Activated CD4-positive, CD25-positive, alpha-beta regulatory T cell treated with anti-CD3 and anti-CD28 coated beads, Interleukin-2, amount 50 U/mL, for 24 hours (primary cell): Measurements from ENCODE around the gene APLF.
"Not testable (repeated sequence)": the region's sequence is repeated elsewhere in the genome, so short reads cannot be mapped to it uniquely, and the experiment has no call there.

Experiments
- ATAC-seq, 2 donors: fragments of 150-1000 bp; cut with Tn5 transposase; one replicate each; pipeline ENCODE4 v1.10.0; 2021; ENCODE audit warnings: mild to moderate bottlenecking in 1 of 2, moderate library complexity in 1 of 2

Gene APLF

DNA sequence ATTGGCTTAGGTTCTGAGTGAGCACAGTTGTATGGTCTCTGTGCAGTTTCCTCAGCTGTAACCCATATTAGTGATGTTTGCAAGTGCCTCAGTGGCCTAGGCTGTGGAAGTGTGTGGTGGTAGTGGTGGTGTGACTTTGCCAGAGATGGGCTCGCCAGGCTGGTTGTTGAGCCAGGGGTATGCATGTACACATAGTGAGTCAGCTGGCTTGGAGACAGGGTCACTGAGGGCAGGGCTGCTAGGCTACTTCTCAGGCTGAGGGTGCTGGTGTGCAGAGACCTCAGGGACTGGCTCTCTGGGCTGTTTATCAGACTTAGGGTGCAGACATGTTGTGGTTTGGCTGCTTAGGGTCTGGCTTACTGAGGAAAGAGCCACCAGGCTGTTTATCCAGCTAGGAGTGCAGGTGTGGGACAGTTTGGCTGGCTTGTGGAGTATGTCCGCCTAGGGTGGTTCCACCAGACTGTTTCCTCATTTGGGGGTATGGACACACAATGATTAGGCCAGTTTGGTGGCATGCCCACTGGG lies 15.0 kb downstream of the APLF start:
- no peak for ATAC-seq

DNA sequence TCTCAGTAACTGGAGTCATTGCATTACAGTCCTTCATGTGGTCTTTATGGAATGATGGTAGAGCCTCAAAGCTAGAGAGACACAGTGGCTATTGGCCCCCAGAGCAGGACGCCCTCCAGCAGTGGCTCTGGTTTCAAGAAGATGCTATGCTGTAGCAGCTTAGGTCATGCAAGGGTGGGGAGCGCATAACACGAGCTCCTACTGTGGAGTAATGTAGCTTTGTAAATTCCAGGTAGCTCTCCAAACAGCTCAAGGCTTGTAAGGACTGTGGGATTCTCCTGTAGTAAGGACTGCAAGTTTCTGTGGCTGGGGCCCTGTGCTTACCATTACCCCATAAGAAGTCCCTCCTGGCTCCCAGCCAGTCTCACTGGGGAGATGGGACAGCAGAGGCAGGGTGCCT lies 15.6 kb downstream of the APLF start:
- ATAC-seq: no peak

DNA sequence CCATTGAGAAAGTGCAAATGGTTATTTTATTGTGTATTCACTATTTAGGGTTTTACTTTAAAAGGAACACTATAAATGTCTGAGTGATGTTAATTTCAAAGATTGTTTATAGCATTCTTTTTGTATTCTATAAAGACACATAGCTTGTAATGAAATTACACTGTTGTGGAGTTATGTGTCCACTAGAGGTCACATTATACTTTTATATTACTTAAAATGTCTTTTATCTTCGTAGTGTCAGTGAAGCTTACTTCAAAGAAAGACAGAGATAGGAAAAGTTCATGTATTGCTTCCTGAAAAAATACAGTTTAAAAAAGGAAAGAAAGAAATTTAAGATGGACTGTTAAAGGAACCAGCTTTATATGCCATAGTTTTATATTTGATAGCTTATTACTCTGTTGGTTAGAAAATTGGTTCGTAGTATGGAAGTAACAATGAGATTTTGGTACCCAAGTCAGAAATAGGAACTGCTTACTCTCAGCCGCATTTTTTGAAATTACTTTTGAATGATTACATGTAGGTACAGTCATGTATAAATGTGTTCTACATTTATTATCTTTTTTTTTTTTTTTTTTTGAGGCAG lies 20.5 kb downstream of the APLF start:
- no peak for ATAC-seq

DNA sequence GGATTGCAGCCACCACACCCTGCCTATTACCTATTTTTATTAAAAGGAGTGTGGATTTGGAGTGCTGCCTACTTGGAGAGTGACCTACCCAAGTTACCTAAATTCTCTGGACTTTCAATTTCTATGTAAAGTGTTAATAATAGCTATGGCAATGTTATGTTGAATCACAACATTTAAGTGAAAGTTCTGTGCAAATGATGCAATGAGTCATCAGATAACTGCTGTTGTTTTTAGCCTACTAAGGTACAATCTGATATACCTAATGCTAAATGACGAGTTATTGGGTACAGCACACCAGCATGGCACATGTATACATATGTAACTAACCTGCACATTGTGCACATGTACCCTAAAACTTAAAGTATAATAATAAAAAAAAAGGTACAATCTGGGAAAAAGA lies 21.2 kb downstream of the APLF start:
- peak in 1 of 2 donors; percentile 38 for ATAC-seq

DNA sequence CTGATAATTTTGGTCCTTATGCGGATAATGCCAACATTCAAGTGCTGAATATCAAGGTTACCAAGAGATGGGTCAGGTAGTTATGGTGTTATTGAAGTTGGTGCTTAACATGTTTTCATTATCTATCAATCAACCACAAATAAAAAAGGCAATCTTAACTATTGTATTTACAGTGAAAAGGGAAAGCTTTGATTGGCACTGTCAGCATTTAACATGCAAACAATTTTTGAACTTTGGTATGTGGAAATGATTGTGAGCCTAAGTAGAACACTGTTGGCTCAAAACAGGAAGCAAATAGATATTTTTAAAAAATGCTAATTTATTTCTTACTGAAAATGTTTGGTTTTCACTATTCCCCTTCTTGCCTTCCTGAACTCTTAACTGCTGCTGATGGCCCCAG lies 21.9 kb downstream of the APLF start:
- ATAC-seq: no peak

DNA sequence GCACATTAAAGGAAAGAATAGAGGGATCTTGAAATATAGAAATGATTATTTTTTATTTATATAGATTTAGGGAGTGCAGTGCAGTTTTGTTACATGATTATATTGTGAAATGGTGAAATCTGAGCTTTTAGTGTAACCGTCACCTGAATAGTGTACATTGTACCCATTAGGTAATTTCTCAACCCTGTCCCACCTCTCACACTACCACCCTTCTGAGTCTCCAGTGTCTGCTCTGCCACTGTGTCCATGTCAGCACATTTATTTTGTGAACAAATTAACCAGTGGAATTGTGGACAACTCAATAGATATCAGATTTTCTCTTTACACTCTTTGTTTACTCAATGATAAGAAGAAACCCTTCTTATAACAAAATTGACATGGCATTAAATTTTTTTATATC lies 24.2 kb downstream of the APLF start:
- no peak for ATAC-seq

DNA sequence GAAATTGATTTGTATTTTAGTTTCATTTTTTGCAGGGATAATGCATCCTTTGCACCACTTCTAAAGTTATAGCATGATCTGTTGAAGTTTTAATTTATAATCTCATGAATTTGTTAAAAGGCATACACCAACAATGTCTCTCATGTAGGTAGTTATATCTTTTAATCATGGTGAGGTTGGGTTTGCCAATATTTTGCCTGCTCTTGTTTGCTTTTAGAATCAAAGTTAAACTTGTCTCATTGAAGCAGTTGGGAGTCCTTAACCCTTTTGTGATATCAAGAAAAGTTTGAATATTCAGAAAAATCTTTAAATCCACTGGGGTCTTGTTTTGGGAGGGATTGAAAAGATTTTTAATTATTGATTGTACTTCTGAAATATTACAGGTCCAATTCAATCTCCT lies 31.7 kb downstream of the APLF start:
- ATAC-seq: no peak

DNA sequence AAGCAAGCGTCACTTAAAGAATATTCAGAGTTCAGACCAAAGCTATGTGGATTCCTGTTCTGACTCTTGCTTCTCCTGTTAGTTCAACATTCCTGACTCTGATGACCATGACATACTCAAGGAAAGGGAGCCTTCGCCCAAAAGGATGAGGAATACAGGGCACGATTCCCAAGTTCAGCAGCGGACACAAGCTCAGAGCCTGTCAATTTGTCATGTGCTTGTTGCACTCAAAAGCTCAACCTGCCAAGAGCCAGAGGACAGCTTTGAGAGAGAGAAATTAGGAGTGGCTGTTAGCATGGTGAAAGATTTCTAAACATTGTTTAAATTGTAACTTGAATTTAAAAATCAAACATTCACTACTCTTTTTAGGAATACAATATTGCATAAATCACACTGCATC lies 33.3 kb downstream of the APLF start:
- ATAC-seq: no peak

DNA sequence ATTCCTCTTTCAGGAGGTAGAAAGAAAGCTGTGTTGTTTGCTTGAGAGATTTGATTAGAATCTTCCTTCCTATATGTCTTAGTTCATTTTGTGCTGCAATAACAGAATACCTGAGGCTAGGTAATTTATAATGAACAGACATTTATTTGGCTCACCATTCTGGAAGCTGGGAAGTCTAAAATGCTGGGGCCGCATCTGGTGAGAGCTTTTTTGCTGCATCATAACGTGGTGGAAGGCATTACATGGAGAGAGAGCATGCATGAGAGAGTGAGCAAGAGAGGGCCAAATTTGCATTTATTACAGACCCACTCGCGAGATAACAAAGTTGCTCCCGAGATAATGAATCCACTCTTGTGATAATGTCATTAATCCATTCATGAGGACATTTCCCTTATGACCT lies 34.4 kb downstream of the APLF start:
- ATAC-seq: no peak

DNA sequence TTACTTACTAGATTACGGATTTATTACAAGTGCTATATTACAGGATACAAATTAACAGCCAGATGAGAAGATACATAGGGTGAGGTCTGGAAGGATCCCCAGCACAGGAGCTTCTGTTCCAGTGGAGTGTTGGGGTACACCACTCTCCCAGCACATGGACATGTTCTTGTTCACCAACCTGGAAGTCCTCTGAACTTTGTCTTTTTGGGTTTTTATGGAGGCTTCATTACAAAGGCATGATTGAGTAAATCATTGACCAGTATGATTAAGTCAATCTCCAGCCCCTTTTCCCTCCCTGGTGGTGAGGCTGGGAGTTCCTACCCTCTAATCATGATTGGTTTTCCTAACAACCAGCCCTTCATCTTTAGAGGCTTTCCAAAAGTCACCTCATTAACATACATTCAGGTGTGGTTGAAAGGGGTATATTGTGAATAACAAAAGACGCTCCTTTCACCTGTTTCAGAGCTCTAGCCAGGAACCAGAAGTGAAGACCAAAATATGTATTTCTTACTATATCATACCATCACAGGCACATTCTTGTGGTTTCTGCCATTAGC lies 38.3 kb downstream of the APLF start:
- no peak for ATAC-seq

DNA sequence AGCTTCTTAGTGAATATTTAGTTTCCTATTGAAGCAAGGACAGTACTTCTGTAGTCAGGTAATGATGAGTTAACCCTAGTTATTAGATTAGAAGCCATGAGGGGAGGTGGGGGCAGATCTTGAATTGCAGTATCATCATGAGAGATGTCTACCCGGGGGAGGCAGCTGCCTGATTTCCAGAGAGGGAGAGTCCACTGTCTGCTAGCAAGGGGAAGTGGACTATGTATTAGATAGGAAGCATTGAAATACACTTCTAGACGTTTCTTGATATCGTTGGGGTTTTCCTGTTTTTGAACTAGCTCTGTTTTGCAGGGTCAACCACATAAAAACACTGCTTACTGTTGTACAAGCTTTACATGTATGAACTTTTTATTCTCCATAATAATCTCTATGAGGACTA lies 38.8 kb downstream of the APLF start:
- ATAC-seq: no peak

DNA sequence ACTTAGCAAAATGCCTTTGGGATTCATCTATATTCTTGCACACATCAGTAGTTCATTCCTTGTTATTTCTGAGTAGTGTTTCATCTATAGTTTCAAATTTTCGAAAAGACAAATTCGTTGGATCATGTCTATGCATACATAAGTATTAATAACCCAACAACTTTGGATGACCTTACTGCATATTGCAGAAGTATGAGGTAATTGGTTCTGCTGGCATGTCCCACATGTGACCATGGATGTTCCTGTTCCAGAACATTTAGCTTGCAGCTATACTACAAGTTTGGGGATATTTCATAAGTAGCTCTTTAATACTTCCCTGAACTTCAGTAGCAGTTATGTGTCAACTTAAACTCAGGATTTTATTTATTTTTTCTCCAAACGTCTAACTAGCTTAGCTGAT lies 44.9 kb downstream of the APLF start:
- no peak for ATAC-seq

DNA sequence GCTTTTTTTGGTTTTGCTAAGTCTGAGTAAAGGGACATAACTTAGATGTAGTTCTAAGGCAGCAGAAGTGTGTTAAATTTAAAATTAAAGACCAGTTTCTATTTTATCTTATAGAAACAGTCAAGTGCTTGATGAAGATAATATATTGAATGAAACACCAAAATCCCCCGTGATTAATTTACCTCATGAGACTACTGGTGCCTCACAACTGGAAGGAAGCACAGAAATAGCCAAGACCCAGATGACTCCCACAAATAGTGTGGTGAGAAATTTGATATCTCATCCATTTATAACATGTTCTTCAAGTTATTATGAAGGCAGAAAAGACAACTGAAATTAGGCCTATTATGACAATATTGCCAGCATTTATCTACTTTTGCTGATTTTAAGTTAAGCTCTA lies 45.6 kb downstream of the APLF start:
- no peak for ATAC-seq

DNA sequence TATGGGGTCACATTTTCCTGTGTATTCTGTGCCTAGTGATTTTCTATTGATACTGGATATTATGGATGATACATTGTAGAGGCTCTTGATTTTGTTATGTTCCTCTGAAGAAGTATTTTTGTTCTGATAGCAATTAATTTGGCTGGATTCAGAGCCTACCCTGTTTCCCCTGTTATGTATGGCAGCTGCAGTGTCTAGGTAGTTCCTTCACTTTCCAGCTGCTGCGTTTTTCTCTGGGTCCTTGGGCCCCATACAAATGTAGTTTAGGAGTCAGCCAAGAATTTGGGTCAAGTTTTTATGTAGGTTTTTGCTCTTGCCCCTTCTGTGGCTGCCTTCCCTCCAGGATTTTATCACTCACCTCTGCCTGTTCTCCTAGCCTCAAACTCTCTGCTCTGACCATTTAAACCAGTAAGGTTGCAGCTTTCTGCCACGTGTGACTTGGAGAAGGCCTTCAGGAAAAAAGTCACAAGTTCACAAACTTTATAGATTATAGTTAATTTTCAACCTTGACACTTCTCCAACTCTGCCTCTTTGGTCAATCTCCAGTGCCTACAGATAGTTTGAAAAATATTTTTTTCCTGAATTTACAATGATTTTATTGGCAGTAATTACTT lies 47.0 kb downstream of the APLF start:
- ATAC-seq: no peak

DNA sequence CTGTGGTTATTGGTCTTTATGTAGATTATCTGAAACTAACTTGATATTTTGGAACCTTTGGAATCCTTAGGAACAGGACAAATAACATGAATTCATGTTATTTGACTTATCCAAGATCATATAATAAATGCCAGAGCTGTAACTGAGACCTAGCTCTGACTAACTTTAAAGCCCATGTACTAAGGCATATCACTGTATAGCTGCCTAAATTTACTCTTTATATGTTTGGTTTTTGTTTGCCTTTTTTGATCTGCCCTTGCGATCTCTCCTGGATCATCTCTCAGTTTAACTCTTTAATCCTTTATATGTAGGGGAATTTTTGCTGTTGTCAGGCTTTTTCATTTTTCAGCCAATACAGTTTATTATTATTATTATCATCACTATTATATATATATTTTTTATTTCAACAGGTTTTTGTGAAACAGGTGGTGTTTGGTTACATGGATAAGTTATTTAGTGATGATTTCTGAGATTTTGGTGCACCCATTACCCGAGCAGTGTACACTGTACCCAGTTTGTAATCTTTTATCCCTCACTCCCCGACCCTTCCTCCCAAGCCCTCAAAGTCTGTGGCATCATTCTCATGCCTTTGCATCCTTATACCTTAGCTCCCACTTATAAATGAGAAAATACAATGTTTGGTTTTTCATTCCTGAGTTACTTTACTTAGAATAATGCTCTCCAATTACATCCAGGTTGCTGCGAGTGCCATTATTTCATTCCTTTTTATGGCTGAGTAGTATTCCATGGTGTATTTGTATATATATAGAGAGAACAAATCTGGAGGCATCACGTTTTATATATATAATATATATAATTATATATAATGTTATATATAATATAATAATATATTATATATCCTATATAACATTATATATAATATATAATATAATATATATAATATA lies 48.9 kb downstream of the APLF start:
- ATAC-seq: no peak

DNA sequence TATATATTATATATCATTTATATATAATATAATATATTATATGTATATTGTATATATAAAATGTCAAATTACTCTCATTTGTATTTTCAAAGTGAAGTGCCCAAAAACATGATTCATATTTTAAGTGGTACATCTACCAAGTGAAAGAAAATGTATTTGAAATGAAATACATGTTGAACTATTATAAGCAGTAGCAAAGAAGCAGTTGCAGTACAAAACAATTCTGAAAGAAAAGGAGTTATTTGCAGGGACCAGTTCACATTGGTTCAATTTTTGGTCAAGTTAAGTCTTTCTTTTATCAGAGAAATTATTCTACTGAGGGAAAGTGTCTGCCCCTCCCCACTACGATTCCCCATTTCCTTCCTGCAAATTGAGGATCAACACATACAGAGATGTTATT lies 51.9 kb downstream of the APLF start:
- ATAC-seq: no peak

DNA sequence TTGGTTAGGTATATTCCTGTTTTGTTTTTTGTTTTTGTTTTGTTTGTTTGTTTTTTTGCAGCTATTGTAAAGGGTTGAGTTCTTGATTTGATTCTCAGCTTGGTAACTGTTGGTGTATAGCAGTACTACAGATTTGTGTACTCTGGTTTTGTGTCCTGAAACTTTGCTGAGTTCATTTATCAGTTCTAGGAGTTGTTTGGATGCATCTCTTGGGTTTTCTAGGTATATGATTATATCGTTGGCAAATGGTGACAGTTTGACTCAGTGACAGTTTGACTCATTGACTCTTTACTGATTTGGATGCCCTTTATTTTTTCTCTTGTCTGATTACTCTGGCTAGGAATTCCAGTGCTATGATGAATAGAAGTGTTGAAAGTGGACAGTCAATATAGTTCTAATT lies 53.7 kb downstream of the APLF start:
- ATAC-seq: peak; percentile 35 to 68

DNA sequence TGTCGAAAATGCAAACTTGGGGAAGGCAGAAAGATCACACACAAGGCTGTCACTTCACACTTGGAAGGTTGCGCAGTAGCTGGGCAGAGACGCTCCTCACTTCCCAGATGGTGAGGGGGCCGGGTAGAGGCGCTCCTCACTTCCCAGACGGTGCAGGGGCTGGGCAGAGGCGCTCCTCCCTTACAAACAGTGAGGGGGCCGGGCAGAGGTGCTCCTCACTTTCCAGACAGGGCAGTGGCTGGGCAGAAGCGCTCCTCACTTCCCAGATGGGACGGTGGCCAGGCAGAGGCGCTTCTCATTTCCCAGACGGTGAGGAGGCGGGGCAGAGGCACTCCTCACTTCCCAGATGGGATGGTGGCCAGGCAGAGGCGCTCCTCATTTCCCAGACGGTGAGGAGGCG lies 59.6 kb downstream of the APLF start:
- ATAC-seq: not testable (repeated sequence)

DNA sequence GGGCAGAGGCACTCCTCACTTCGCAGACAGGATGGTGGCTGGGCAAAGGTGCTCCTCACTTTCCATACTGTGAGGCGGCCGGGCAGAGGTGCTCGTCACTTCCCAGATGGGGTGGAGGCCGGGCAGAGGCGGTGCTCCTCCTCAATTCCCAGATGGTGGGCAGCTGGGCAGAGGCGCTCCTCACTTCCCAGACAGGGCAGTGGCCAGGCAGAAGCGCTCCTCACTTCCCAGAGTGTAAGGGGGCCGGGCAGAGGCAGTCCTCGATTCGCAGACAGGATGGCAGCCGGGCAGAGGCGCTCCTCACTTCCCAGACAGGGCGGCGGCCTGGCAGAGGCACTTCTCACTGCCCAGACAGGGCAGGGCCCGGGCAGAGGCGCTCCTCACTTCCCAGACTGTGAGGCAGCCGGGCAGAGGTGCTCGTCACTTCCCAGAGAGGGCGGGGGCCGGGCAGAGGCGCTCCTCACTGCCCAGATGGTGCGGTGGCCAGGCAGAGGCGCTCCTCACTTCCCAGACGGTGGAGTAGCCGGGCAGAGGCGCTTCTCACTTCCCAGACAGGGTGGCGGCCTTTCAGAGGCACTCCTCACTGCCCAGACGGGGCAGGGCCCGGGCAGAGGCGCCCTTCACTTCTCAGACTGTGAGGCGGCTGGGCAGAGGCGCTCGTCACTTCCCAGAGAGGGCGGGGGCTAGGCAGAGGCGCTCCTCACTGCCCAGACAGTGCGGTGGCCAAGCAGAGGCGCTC lies 60.1 kb downstream of the APLF start:
- not testable (repeated sequence) for ATAC-seq

DNA sequence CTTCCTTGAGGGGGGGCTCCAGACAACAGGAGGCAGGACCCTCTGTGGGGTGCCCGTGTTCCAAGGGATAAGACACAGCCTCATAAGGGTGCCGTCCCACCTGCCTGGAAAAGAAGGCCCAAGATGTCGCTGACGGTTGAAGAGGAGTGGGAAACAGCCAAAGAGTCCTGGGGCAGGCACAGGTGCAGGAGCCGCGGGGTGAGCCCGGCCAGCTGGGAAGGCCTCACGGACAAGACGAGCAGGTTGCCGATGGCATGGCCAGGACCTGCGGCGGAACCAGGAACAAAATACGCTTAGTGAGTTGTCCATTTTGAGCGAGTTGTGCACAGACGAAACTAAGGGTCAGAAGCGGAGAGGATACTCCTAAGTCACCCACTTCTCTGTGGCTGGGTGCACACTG lies 61.8 kb downstream of the APLF start:
- not testable (repeated sequence) for ATAC-seq

DNA sequence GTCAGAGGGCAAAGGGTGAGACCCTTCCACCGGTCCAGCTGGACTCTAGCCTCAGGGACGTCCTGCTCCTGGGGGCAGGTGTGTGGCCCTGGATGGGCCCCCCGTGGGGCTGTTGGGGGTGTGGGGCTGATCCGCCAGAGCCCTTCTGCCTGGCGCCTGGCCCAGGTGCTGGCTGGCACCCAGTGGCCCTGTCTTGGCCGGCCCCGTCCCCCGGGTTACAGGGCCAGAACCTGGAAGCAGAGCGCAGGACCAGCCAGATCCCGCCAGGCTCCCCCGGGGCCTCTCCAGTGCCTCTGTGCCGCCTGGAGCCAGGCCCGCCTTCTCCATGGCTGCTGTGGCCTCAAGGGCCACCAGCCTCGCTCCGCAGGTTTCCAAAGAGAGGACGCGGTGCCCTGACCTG lies 62.3 kb downstream of the APLF start:
- not testable (repeated sequence) for ATAC-seq

DNA sequence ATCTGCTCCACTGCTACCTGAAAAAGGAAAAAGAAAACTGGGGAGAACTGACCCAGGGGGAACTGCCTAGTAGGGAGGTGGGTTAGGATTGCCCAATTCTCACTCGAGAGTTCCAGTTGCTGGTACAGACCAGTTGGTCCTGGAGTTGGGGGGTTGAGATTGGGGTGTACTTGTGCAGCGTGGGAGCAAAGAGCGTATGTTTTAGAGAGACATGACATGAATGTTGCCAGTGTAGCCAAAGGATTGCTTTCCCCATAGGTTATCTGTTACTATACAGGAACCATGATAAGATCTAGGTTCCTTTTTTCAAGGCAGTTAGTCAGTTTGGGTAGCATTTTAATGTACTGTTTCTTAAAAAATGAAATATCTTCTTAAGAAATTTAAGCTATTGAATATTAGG lies 68.6 kb downstream of the APLF start:
- ATAC-seq: no peak

DNA sequence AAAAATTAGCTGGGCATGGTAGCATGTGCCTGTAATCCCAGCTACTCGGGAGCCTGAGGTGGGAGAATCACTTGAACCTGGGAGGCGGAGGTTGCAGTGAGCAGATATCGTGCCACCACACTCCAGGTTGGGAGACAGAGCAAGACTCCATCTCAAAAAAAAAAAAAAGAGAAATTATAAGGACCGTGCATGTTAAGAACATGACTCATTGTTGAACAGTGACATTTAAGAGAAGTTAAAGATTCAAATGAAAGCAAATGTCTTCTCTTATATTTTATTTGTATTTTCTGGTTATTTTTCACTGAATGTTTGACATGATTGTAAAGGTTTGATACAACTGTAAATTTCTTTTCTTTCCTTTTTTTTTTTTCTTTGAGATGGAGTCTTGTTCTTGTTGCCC lies 69.6 kb downstream of the APLF start:
- ATAC-seq: no peak
